NCI-H460 (cell line): ENCODE data around the gene ATP10A. TPM values are rescaled to one million over a fixed set of nuclear protein-coding genes. Genes with fewer than 3 reads are reported as not detected.

Experiments used
- DNase-seq: peaks from one replicate; pipeline ENCODE4 v3.0.0-alpha.2; 2016; ENCODE audit warnings: low read depth; ENCODE audit errors: extremely low read depth
- total RNA-seq: library from RNA; depleted of rRNA; stranded (reverse); fragments of >200 nt; shearing (Covaris generic); gene quantifications from 2 replicates; pipeline ENCODE4 v1.2.3, GENCODE V29; 2014

The ATP10A gene
- total RNA-seq, 1 experiment from 2014 or later = 0.07 TPM

- no peak for DNase-seq
Measured at GRCh38 chr15:25742776-25743547, 120.2 kb downstream of the ATP10A start.

- no peak for DNase-seq
Measured at GRCh38 chr15:25742041-25742730, 120.9 kb downstream of the ATP10A start.

- DNase-seq = no peak
Measured at GRCh38 chr15:25741256-25741580, 121.9 kb downstream of the ATP10A start.

- no peak for DNase-seq
Measured at GRCh38 chr15:25740383-25741255, 122.5 kb downstream of the ATP10A start.

GRCh38 chr15:25739687-25740121 lies 123.4 kb downstream of the ATP10A start:
- no peak for DNase-seq

- no peak for DNase-seq
Measured at GRCh38 chr15:25738171-25738965, 124.8 kb downstream of the ATP10A start.

- no peak for DNase-seq
Measured at GRCh38 chr15:25737218-25737643, 125.9 kb downstream of the ATP10A start.

- DNase-seq = no peak
Measured at GRCh38 chr15:25736461-25736860, 126.7 kb downstream of the ATP10A start.

GRCh38 chr15:25735550-25736384 lies 127.4 kb downstream of the ATP10A start:
- DNase-seq = no peak

GRCh38 chr15:25734680-25735355 lies 128.3 kb downstream of the ATP10A start:
- DNase-seq = no peak

- DNase-seq = no peak
Measured at GRCh38 chr15:25733856-25734679, 129.1 kb downstream of the ATP10A start.

GRCh38 chr15:25733036-25733855 lies 129.9 kb downstream of the ATP10A start:
- DNase-seq = no peak

GRCh38 chr15:25732191-25732590 lies 130.9 kb downstream of the ATP10A start:
- no peak for DNase-seq

- no peak for DNase-seq
Measured at GRCh38 chr15:25731411-25731810, 131.7 kb downstream of the ATP10A start.

GRCh38 chr15:25730918-25731317 lies 132.2 kb downstream of the ATP10A start:
- DNase-seq = no peak

- no peak for DNase-seq
Measured at GRCh38 chr15:25728816-25729215, 134.3 kb downstream of the ATP10A start.
